PC-3 (cell line): Measurements from ENCODE around the gene DHRS1.

Experiments used
- CTCF ChIP-seq: fragments of 300-600 bp; sonication (generic); conservative IDR thresholded peaks from 2 replicates; pipeline ENCODE4 v1.5.1; 2017; ENCODE audit warnings: antibody characterized with exemption, low read depth, mild to moderate bottlenecking, low read length
- EZH2 ChIP-seq: fragments of 300-600 bp; sonication (generic); IDR thresholded peaks from one replicate; pipeline ENCODE4 v1.6.1; 2017; ENCODE audit warnings: antibody characterized with exemption, mild to moderate bottlenecking, low read length; ENCODE audit not compliant: unreplicated experiment

DNA sequence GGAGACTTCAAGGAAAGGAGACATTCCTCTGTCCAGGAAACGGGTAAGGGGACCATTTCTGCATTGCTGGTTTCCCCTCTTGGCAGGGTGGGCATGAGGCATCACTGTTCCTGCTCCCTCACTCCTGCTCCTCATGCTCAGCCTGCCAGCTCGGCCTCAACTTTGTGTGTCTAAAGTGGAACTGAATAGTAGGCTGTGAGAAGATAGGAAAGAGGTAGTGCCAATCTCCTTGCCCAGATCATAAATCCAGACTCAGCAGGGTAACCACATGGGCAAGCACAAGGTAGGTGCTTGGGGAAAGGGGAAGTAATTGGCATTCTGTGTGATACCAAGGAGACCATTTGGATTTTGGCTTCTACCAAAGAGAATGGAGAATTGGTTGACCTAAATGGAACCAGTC is 14.3 kb upstream of the DHRS1 start:
- TF ChIP-seq CTCF (no peak), EZH2 (no peak)
